Lower leg skin (tissue), 4 donors: ENCODE data around the gene SNN. TPM values are rescaled to one million over a fixed set of nuclear protein-coding genes. Genes with fewer than 3 reads are reported as not detected.

Source experiments
- DNase-seq, 2 donors: peaks; one replicate each; pipeline ENCODE4 v3.0.0-alpha.2; 2019; ENCODE audit warnings: low spot score in 2 of 2
- H3K4me3 ChIP-seq: fragments of 200-600 bp; sonication (generic); 2 replicates; pipeline ENCODE4 v1.5.1; 2017; ENCODE audit warnings: mild to moderate bottlenecking, low read depth; ENCODE audit not compliant: poor library complexity, severe bottlenecking
- POLR2A ChIP-seq, 2 donors: fragments of 450-650 bp; IDR thresholded peaks; one replicate each; pipeline ENCODE4 v1.6.1; 2016 to 2017; ENCODE audit warnings: antibody characterized with exemption in 2 of 2, mild to moderate bottlenecking in 1 of 2, moderate library complexity in 1 of 2
- WGBS, 2 donors: methylation state at CpG; one replicate each; pipeline ENCODE4 v1.1.5; 2018; 5-methylcytosine and 5-hydroxymethylcytosine counted together
- intact Hi-C: fragments of 100-400 bp; cut with DNase I; formaldehyde crosslinking; loops from one replicate; pipeline ENCODE4 v1.15.0; 2023; ENCODE audit warnings: low total_unique reads
- total RNA-seq, 4 donors: library from RNA; depleted of rRNA; stranded (reverse); fragments of >200 nt; gene quantifications; one replicate each; pipeline ENCODE4 v1.1.0, GENCODE V29; 2016
- TF ChIP-seq, protein P1 (sequence below), 3 donors: fragments of 450-650 bp; IDR thresholded peaks; one replicate each; pipeline ENCODE4 v1.5.1; 2016; ENCODE audit warnings: antibody characterized with exemption in 3 of 3, mild to moderate bottlenecking in 3 of 3, moderate library complexity in 2 of 3

The SNN gene
- total RNA-seq, 4 donors from 2014 or later: 15.4 to 30.2 (median 20.6) TPM

DNA sequence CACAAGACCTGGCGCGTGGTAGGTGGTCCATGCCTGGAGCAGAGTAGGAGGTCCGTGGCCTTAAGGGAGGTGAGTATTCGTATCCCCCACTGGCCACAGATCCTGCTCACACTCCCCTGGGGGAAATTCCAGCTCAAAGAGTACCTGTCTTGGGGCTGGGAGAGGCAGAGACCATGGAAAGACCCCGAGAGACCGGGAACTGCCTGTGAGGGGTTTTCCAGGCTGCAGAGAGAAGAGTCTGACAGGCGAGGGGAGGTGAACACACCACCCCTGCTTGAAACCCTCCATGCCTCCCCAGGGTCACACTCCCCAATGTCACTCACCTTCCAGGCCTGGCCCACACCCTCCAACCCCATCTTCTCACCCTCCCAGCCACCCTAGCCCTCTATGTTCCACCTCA is 12.6 kb upstream of the SNN start:
- TF ChIP-seq, protein P1, sequence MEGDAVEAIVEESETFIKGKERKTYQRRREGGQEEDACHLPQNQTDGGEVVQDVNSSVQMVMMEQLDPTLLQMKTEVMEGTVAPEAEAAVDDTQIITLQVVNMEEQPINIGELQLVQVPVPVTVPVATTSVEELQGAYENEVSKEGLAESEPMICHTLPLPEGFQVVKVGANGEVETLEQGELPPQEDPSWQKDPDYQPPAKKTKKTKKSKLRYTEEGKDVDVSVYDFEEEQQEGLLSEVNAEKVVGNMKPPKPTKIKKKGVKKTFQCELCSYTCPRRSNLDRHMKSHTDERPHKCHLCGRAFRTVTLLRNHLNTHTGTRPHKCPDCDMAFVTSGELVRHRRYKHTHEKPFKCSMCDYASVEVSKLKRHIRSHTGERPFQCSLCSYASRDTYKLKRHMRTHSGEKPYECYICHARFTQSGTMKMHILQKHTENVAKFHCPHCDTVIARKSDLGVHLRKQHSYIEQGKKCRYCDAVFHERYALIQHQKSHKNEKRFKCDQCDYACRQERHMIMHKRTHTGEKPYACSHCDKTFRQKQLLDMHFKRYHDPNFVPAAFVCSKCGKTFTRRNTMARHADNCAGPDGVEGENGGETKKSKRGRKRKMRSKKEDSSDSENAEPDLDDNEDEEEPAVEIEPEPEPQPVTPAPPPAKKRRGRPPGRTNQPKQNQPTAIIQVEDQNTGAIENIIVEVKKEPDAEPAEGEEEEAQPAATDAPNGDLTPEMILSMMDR (IDR thresholded peaks at IDR 0.05): no peak
- WGBS, 2 donors: 91 to 95% methylated on average over 7 of the region's 7 CpGs
- no peak overlapping the region for H3K4me3 ChIP-seq
- DNase-seq: no peak
- intact Hi-C loops: no loop called here

DNA sequence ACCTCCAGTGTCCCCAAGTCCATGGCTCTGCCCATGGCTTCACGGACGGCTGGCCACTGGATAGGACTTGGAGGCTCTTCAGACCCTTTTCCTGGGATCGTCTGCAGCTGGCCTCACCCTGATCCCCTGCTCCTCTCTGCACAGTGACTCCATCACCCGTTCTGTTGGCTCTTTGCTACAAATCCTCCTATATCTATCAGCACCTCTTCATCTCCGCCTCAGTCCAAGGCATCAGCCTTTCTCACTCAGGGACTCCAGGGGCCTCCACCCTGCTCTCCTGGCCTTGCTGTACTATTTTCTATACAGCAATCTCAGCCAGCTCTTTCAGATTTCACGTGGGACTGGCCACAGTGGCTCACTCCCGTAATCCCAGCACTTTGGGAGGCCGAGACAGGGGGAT is 10.7 kb upstream of the SNN start:
- TF ChIP-seq, protein P1 (IDR thresholded peaks at IDR 0.05): no peak
- no peak for TF ChIP-seq POLR2A (IDR thresholded peaks at IDR 0.05)
- intact Hi-C loops: no loop called here
- H3K4me3 ChIP-seq: no peak overlapping the region
- no peak for DNase-seq
- WGBS, 2 donors: 81 to 88% methylated on average over 8 of the region's 8 CpGs

DNA sequence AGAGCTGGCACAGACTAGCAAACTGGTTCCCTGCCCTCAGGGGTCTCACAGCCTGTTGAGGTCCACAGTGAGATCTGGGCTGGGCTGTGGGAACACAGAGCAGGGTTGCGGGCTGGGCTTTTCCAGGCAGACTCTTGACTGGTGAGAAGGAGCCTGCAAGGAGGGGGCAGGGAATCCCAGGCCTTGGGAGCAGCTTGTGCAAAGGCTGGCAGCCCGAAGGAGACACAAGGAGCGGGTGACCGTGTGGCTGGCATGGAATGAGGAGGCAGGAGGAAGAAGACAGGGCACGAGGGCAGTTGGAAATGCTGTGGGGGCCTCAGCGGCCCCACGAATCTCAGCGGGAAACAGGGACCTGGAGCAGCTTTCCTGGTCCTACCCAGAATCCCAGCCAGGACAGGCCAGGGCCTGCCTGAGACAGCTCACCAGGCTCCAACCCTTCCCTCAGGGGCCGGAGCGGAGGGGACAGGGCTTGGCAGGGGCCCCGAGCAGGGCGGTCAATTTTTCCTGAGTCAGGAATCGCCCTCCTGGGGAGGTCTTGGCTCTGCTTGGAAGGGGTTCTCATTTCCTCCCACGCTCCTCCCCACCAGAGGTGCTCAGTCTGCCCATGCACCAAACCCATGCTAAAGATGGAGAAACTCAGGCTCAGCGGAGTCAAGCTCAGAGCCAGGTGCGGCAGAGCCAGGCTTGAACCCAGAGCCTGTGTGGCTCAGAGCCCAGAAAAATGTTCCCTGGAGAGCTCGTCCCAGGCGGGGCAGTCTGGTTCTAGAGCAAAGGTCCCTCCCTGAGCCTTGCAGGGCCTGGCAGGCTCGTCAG is 9.2 kb upstream of the SNN start:
- WGBS, 2 donors: 35 to 44% methylated on average over 19 of the region's 19 CpGs
- TF ChIP-seq, protein P1 (IDR thresholded peaks at IDR 0.05): no peak
- TF ChIP-seq POLR2A (IDR thresholded peaks at IDR 0.05): no peak
- no peak for DNase-seq
- no peak overlapping the region for H3K4me3 ChIP-seq
- intact Hi-C loops: no loop called here

DNA sequence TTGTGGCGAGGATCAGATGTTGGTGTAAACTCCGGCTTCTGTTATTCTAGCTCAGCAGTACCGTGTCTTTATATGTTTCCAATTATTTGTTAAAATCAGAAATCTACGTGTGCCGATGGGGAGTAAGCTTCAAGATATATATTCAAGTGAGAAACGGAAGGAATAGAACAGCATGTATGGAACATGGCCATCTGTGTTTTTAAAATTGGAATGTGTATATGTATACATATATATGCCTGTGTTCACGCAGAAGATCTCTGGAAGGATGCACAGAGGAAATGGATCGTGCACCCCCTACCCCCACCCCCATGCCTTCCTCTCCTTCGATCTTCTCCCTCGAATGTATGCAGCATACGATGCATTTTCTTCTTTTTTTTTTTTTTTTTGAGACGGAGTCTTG is 7.7 kb upstream of the SNN start:
- intact Hi-C loops: no loop called here
- 77% methylated on average over 12 of the region's 12 CpGs for WGBS, 2 donors

DNA sequence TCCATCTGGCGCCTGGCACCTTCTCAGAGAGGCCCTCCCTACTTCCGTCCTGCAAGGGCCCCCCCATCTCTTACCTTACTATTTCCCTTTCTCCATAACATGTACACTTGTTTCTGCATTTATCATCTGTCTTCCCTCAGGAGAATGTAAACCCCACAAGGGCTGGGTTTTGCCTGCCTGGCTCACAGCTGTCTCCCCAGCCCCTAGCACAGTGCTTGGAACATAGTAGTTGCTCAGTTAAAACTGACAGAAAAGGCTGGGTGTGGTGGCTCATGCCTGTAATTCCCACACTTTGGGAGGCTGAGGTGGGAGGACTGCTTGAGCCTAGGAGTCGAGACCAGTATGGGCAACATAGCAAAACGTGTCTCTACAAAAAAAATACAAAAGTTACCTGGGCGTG is 5.7 kb upstream of the SNN start:
- no peak overlapping the region for H3K4me3 ChIP-seq
- 81 to 82% methylated on average over 5 of the region's 5 CpGs for WGBS, 2 donors
- no peak for TF ChIP-seq POLR2A (IDR thresholded peaks at IDR 0.05)
- TF ChIP-seq, protein P1 (IDR thresholded peaks at IDR 0.05): no peak
- no peak for DNase-seq
- intact Hi-C loops: no loop called here

More for the DNA sequence above, 7.7 kb upstream of the SNN start:
- no peak overlapping the region for H3K4me3 ChIP-seq
- no peak for DNase-seq
- TF ChIP-seq, protein P1 (IDR thresholded peaks at IDR 0.05): no peak
- no peak for TF ChIP-seq POLR2A (IDR thresholded peaks at IDR 0.05)

DNA sequence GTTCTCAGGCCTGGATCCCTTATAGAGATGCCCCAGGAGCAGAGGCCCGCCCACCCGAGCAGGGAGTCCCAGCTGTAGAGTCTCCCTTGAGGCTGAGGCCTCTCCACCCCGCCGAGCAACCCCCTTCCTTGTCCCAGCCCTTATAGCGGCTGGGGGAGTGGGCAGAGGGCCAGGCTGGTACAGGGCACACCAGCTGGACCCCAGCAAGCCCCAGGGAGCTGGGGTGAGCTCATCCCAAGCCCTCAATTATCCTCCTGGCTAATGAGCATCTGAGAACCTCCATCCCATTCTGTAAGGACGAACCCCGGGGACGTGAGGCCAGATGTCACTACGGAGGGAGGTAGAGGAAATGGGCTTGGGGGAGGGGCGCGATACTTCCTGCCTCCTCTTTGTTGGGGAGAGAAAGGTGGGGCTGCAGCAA is 3.2 kb upstream of the SNN start:
- intact Hi-C loops: no loop called here
- 67 to 72% methylated on average over 8 to 11 of the region's 11 CpGs for WGBS, 2 donors
- TF ChIP-seq, protein P1 (IDR thresholded peaks at IDR 0.05): no peak
- TF ChIP-seq POLR2A (IDR thresholded peaks at IDR 0.05): no peak
- DNase-seq: no peak
- no peak overlapping the region for H3K4me3 ChIP-seq
